K562 treated with DMSO at 1 percent for 48 hours (cell line): ENCODE results near the gene CHMP5. TPM values are rescaled to one million over a fixed set of nuclear protein-coding genes. Genes with fewer than 3 reads are reported as not detected.

Experiments
- total RNA-seq: library from RNA; unstranded; fragments of 300-600 nt; gene quantifications from 2 replicates; pipeline ENCODE4 v1.2.3, GENCODE V29; 2022; ENCODE audit warnings: low replicate concordance; ENCODE audit errors: extremely low read depth

Gene CHMP5
- total RNA-seq: not detected in 2 replicates

GRCh38 chr9:33264473-33265177 lies at the start of gene CHMP5, which contains the start of gene BAG1:
Gene CHMP5, plus strand, starts transcription at chr9:33265049. Its CDS starts 30 bp downstream, at chr9:33265079.
Gene BAG1, minus strand, starts transcription at chr9:33264708.

GRCh38 chr9:33239921-33240320 lies 24.9 kb upstream of the CHMP5 start, which contains the start of gene SPINK4:
Gene SPINK4, plus strand, starts transcription at chr9:33240167. Its CDS starts 42 bp downstream, at chr9:33240209.

GRCh38 chr9:33290247-33291030 lies 25.6 kb downstream of the CHMP5 start, which contains the start of gene NFX1:
Gene NFX1, plus strand, starts transcription at chr9:33290516. Its CDS starts 57 bp downstream, at chr9:33290573.

Other genes with a start within 250 kb of the CHMP5 start
- not detected in 2 replicates for gene DNAJA1, start 239.8 kb upstream of the CHMP5 start, total RNA-seq
- gene SMU1, start 188.4 kb upstream of the CHMP5 start, total RNA-seq: not detected in 2 replicates
- gene B4GALT1, start 97.7 kb upstream of the CHMP5 start, total RNA-seq: 85.8 TPM in 1 of 2 replicates, not detected in the other
- not detected in 2 replicates for gene SPINK4, start 24.9 kb upstream of the CHMP5 start, total RNA-seq
- not detected in 2 replicates for gene BAG1, start 341 bp upstream of the CHMP5 start, total RNA-seq
- not detected in 2 replicates for gene NFX1, start 25.5 kb downstream of the CHMP5 start, total RNA-seq
- gene AQP7, start 137.5 kb downstream of the CHMP5 start, total RNA-seq: not detected in 2 replicates
- gene AQP3, start 182.5 kb downstream of the CHMP5 start, total RNA-seq: not detected in 2 replicates
- gene NOL6, start 208.9 kb downstream of the CHMP5 start, total RNA-seq: not detected in 2 replicates